ENCODE data around the gene ERAL1.

Gene ERAL1

GRCh38 chr17:28812091-28812747 is 42.6 kb upstream of the ERAL1 start:
- CTCF ChIA-PET, result interaction anchor here (0.5 to 2.6 kb wide), 2 partner anchors 49 to 168 kb away, joined by 3 to 14 read pairs; no protein-coding TSS in a partner anchor
- DNase-seq (ENCODE audit: extremely low spot score), result peak; percentile 92
- POLR2A ChIA-PET, result interaction anchor here (1.3 to 2.3 kb wide), 4 partner anchors 30 to 93 kb away, joined by 3 to 10 read pairs (median 6); partner anchors contain the start of genes FAM222B and RPL23A
- no peak for TF ChIP-seq FOXK2 (IDR thresholded peaks at IDR 0.05)
- TF ChIP-seq PKNOX1 (IDR thresholded peaks at IDR 0.05), result peak; percentile 99

DNA sequence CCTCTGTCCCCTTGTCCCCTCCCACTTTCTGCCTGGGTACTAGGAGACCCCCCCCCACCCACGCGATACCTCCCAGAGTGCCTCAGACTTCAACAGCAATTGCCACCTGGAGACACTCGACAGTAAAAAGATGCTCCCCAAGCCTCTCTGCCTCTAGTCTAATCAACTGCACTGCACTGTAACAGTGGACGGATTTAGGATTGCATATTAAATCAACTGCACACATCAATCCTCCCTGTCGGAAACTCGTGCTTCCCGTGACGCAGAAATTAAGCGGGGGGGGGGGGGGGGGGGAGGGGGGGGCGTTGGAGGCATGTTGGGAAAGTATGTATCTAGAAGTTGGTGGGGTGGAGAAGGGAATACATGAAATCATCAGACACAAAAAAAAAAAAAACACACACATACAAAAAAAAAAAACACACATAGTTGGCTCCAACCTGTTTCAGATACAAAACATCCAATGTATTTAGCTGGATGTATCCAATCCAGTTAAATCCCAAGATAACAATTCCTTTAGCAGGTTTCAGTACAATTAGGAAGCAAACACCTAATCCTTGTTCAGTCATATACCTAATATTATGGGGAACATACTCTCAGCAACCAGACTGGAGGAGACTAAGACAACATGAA is 42.0 kb upstream of the ERAL1 start:
- POLR2A ChIA-PET, result interaction anchor here (1.3 to 2.3 kb wide), 3 partner anchors 29 to 93 kb away, joined by 3 to 10 read pairs (median 5); partner anchors contain the start of genes FAM222B and RPL23A
- TF ChIP-seq LEF1 (IDR thresholded peaks at IDR 0.05; ENCODE audit: borderline replicate concordance) (no peak), ZNF384 (IDR thresholded peaks at IDR 0.05) (no peak), BHLHE40 (IDR thresholded peaks at IDR 0.05; ENCODE audit: borderline replicate concordance) (no peak), L3MBTL2 (conservative IDR thresholded peaks at IDR 0.05) (no peak), HDGF (IDR thresholded peaks at IDR 0.05; ENCODE audit: borderline replicate concordance) (no peak), FOXK2 (IDR thresholded peaks at IDR 0.05) (no peak), FOXA1 (IDR thresholded peaks at IDR 0.05) (no peak), TARDBP (IDR thresholded peaks at IDR 0.05) (no peak), SP1 (IDR thresholded peaks at IDR 0.05) (no peak), PKNOX1 (IDR thresholded peaks at IDR 0.05) (no peak), FOXM1 (IDR thresholded peaks at IDR 0.05; ENCODE audit: borderline replicate concordance) (no peak), ARNT (IDR thresholded peaks at IDR 0.05) (no peak), SUZ12 (IDR thresholded peaks at IDR 0.05) (no peak), NFRKB (IDR thresholded peaks at IDR 0.05) (no peak), ELF4 (IDR thresholded peaks at IDR 0.05) (no peak), CTBP1 (IDR thresholded peaks at IDR 0.05; ENCODE audit: borderline replicate concordance) (no peak)
- CTCF ChIA-PET, result interaction anchor here (1.3 kb wide), 1 partner anchor 49 kb away, joined by 4 read pairs; no protein-coding TSS in a partner anchor
- DNase-seq (ENCODE audit: extremely low spot score), result peak; percentile 16

DNA sequence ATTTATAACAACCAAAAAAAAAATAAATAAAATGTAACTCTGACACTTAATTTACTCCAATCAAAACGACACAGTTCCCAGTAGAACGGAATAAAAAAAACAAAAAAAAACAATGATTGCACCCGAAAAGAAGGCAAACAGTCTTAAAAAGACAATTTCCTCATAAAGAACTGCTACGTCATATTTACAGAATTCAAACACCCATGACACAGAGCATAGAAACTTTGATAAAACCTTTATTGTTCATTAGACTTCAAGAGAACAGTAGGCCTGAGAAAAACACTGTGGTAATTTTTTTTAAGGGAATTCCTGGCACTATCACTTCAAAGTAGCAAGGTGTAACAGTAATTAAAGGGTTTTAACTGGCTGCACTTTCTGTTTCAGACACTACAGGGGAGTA is 38.3 kb upstream of the ERAL1 start:
- ChIA-PET CTCF (no interaction called here), POLR2A (interaction anchor here (1.2 kb wide), 1 partner anchor 97 kb away, joined by 5 read pairs; the partner anchor contains the start of gene RPL23A)
- DNase-seq (ENCODE audit: extremely low spot score), result no peak
- TF ChIP-seq FOXA1 (IDR thresholded peaks at IDR 0.05), result no peak
- no peak for TF ChIP-seq L3MBTL2 (conservative IDR thresholded peaks at IDR 0.05)
- TF ChIP-seq SP1 (IDR thresholded peaks at IDR 0.05), result no peak
- no peak for TF ChIP-seq ARNT (IDR thresholded peaks at IDR 0.05)

GRCh38 chr17:28818819-28819221 is 36.0 kb upstream of the ERAL1 start:
- CTCF ChIA-PET, result interaction anchor here (0.5 kb wide), 1 partner anchor 1508 kb away, joined by 4 read pairs; no protein-coding TSS in a partner anchor
- no peak for TF ChIP-seq CTBP1 (IDR thresholded peaks at IDR 0.05; ENCODE audit: borderline replicate concordance)
- no peak for TF ChIP-seq FOXA1 (IDR thresholded peaks at IDR 0.05)
- TF ChIP-seq PKNOX1 (IDR thresholded peaks at IDR 0.05), result no peak
- no peak for TF ChIP-seq SUZ12 (IDR thresholded peaks at IDR 0.05)
- TF ChIP-seq HDGF (IDR thresholded peaks at IDR 0.05; ENCODE audit: borderline replicate concordance), result no peak
- no peak for TF ChIP-seq ARNT (IDR thresholded peaks at IDR 0.05)
- no peak for TF ChIP-seq ZNF384 (IDR thresholded peaks at IDR 0.05)
- TF ChIP-seq FOXM1 (IDR thresholded peaks at IDR 0.05; ENCODE audit: borderline replicate concordance), result no peak
- TF ChIP-seq LEF1 (IDR thresholded peaks at IDR 0.05; ENCODE audit: borderline replicate concordance), result no peak
- no peak for TF ChIP-seq FOXK2 (IDR thresholded peaks at IDR 0.05)
- no peak for TF ChIP-seq NFRKB (IDR thresholded peaks at IDR 0.05)
- no peak for TF ChIP-seq SP1 (IDR thresholded peaks at IDR 0.05)
- no peak for TF ChIP-seq ELF4 (IDR thresholded peaks at IDR 0.05)
- TF ChIP-seq TARDBP (IDR thresholded peaks at IDR 0.05), result no peak
- no peak for TF ChIP-seq L3MBTL2 (conservative IDR thresholded peaks at IDR 0.05)
- no peak for TF ChIP-seq BHLHE40 (IDR thresholded peaks at IDR 0.05; ENCODE audit: borderline replicate concordance)

GRCh38 chr17:28819582-28819981 is 35.2 kb upstream of the ERAL1 start:
- DNase-seq (ENCODE audit: extremely low spot score), result no peak
- ChIA-PET CTCF (interaction anchor here (0.5 kb wide), 1 partner anchor 1508 kb away, joined by 4 read pairs; no protein-coding TSS in a partner anchor), POLR2A (interaction anchor here (1.4 kb wide), 1 partner anchor 23 kb away, joined by 4 read pairs; the partner anchor contains the start of gene FAM222B)
- no peak for TF ChIP-seq LEF1 (IDR thresholded peaks at IDR 0.05; ENCODE audit: borderline replicate concordance)
- no peak for TF ChIP-seq ARNT (IDR thresholded peaks at IDR 0.05)
- no peak for TF ChIP-seq HDGF (IDR thresholded peaks at IDR 0.05; ENCODE audit: borderline replicate concordance)
- no peak for TF ChIP-seq CTBP1 (IDR thresholded peaks at IDR 0.05; ENCODE audit: borderline replicate concordance)
- TF ChIP-seq SP1 (IDR thresholded peaks at IDR 0.05), result no peak
- no peak for TF ChIP-seq BHLHE40 (IDR thresholded peaks at IDR 0.05; ENCODE audit: borderline replicate concordance)
- TF ChIP-seq FOXA1 (IDR thresholded peaks at IDR 0.05), result no peak
- no peak for TF ChIP-seq FOXK2 (IDR thresholded peaks at IDR 0.05)
- no peak for TF ChIP-seq TARDBP (IDR thresholded peaks at IDR 0.05)
- TF ChIP-seq SUZ12 (IDR thresholded peaks at IDR 0.05), result no peak
- no peak for TF ChIP-seq PKNOX1 (IDR thresholded peaks at IDR 0.05)
- no peak for TF ChIP-seq ELF4 (IDR thresholded peaks at IDR 0.05)
- TF ChIP-seq NFRKB (IDR thresholded peaks at IDR 0.05), result no peak
- TF ChIP-seq L3MBTL2 (conservative IDR thresholded peaks at IDR 0.05), result no peak
- no peak for TF ChIP-seq ZNF384 (IDR thresholded peaks at IDR 0.05)
- TF ChIP-seq FOXM1 (IDR thresholded peaks at IDR 0.05; ENCODE audit: borderline replicate concordance), result no peak

More at GRCh38 chr17:28818819-28819221, 36.0 kb upstream of the ERAL1 start:
- POLR2A ChIA-PET, result interaction anchor here (1.4 kb wide), 1 partner anchor 24 kb away, joined by 4 read pairs; the partner anchor contains the start of gene FAM222B
- DNase-seq (ENCODE audit: extremely low spot score), result no peak
